ENCODE data around the gene PHLPP1. TPM values are rescaled to one million over a fixed set of nuclear protein-coding genes. Genes with fewer than 3 reads are reported as not detected.
A peak's percentile ranks its signal among the peaks of the same experiment; 100 is the strongest.

Gene PHLPP1
- total and polyA plus RNA-seq, 2 of the 13 experiments (the other 11 are each of a cell fraction or from before 2014, with no cell fraction given), result 9.8 to 18.5 TPM

GRCh38 chr18:62749389-62749788 is 34.0 kb downstream of the PHLPP1 start (continued):
- TF ChIP-seq ZNF660 (CRISPR knock-in tag; IDR thresholded peaks at IDR 0.05; ENCODE audit: borderline replicate concordance, low read depth) (no peak), ZNF839 (CRISPR knock-in tag; IDR thresholded peaks at IDR 0.05; ENCODE audit: borderline replicate concordance) (no peak), GMEB2 (CRISPR knock-in tag; IDR thresholded peaks at IDR 0.05; ENCODE audit: low read depth) (no peak), ZNF768 (CRISPR knock-in tag; IDR thresholded peaks at IDR 0.05) (no peak), ZBTB20 (CRISPR knock-in tag; IDR thresholded peaks at IDR 0.05; ENCODE audit: borderline replicate concordance, low read depth) (no peak), PREB (CRISPR knock-in tag; IDR thresholded peaks at IDR 0.05) (no peak), MXD3 (CRISPR knock-in tag; IDR thresholded peaks at IDR 0.05) (no peak), SUZ12 (IDR thresholded peaks at IDR 0.05; ENCODE audit: low read depth, low read length) (no peak), NCOR1 (IDR thresholded peaks at IDR 0.05; ENCODE audit: borderline replicate concordance, low read length) (no peak)

GRCh38 chr18:62751341-62751821 is 36.0 kb downstream of the PHLPP1 start:
- no peaks in the 10 kb centered on the region for H3K9me3 ChIP-seq (ENCODE audit: low read length)
- intact Hi-C loops (cut with micrococcal nuclease; ENCODE audit: unreplicated experiment) (loop anchor here (5.0 kb wide), 1 partner anchor 46 kb away; no protein-coding TSS in a partner anchor), in situ Hi-C loops (cut with HindIII; ENCODE audit: extremely low pct_ligation_motif_present, low pct_unique_long_range_greater_than_20kb) (no loop called here)
- H3K9ac ChIP-seq (ENCODE audit: insufficient read depth, low read depth, low read length), result 0 out of 2 replicates have a peak overlapping the region, but pooled peaks have one; percentile 9
- H3K36me3 ChIP-seq (replicated peaks in 1 of 2; ENCODE audit: control insufficient read depth in 1 of 2, insufficient read depth in 2 of 2, low read length in 2 of 2), result 0 out of 5 replicates have a peak, but pooled peaks cover 0 to 3% of the 10 kb centered on the region in 2 experiments
- no TSS peak for BruUV-seq (replicated peaks)
- ChIA-PET POLR2A (interaction anchor here (1.5 kb wide), 1 partner anchor 10 kb away, joined by 3 read pairs; no protein-coding TSS in a partner anchor), CTCF (ENCODE audit: low intra/inter-chr PET ratio, low total read pairs) (no interaction called here)
- DNase-seq (ENCODE audit: low spot score), result no peak
- H3K79me2 ChIP-seq (ENCODE audit: insufficient read depth, low read length), result peaks cover 100% of the 10 kb centered on the region
- H3K27me3 ChIP-seq (ENCODE audit: control insufficient read depth in 1 of 2, insufficient read depth in 2 of 2, low read length in 2 of 2), result no peaks in the 10 kb centered on the region
- no peak overlapping the region for H3K27ac ChIP-seq (ENCODE audit: extremely low read length, insufficient read depth, low read length)
- H3K4me2 ChIP-seq (ENCODE audit: low read depth, low read length), result no peak overlapping the region
- H4K20me1 ChIP-seq (ENCODE audit: insufficient read depth, low read length), result peaks cover 14% of the 10 kb centered on the region
- ATAC-seq, result no peak
- H3K4me1 ChIP-seq (ENCODE audit: insufficient read depth, low read length), result peaks cover 81% of the 10 kb centered on the region
- FAIRE-seq, result no peak
- WGBS (ENCODE audit: low lambda C conversion rate), result 88% methylated on average over 3 of the region's 3 CpGs
- H3K4me3 ChIP-seq (replicated peaks in 1 of 3; ENCODE audit: insufficient read depth in 1 of 3, low read depth in 2 of 3, low read length in 3 of 3), result no peak overlapping the region
- no peak overlapping the region for H2AFZ ChIP-seq (ENCODE audit: low read length)
- no peak for TF ChIP-seq ZNF512B (CRISPR knock-in tag; IDR thresholded peaks at IDR 0.05; ENCODE audit: borderline replicate concordance)
- TF ChIP-seq ZNF660 (CRISPR knock-in tag; IDR thresholded peaks at IDR 0.05; ENCODE audit: borderline replicate concordance, low read depth), result no peak
- no peak for TF ChIP-seq SNAPC4 (CRISPR knock-in tag; IDR thresholded peaks at IDR 0.05)
